H7 (cell line): ENCODE measurements around the gene TPTE. TPM values are rescaled to one million over a fixed set of nuclear protein-coding genes. Genes with fewer than 3 reads are reported as not detected.
"Not testable (repeated sequence)": the region's sequence is repeated elsewhere in the genome, so short reads cannot be mapped to it uniquely, and the experiment has no call there.

Experiments
- DNase-seq: peaks from one replicate; pipeline ENCODE4 v3.0.0; 2012
- H3K27me3 ChIP-seq: 2 replicates; pipeline ENCODE4 v1.6.0; 2011; ENCODE audit warnings: mild to moderate bottlenecking, low read length; ENCODE audit not compliant: control insufficient read depth, insufficient read depth
- H3K36me3 ChIP-seq: replicated peaks from 2 replicates; pipeline ENCODE4 v1.5.1; 2011; ENCODE audit warnings: low read length; ENCODE audit not compliant: control insufficient read depth, insufficient read depth
- H3K4me3 ChIP-seq: 2 replicates; pipeline ENCODE4 v1.5.1; 2011; ENCODE audit warnings: low read depth, mild to moderate bottlenecking, control low read depth, low read length, moderate library complexity; ENCODE audit not compliant: insufficient read depth
- total RNA-seq: library from RNA; depleted of rRNA; stranded (reverse); fragments of >200 nt; shearing (Covaris generic); gene quantifications from 2 replicates; pipeline ENCODE4 v1.2.3, GENCODE V29; 2014

TPTE gene
- total RNA-seq, 1 experiment from 2014 or later: not detected

- H3K36me3 ChIP-seq, H3K27me3 ChIP-seq, H3K4me3 ChIP-seq, DNase-seq: not testable (repeated sequence)
Measured at GRCh38 chr21:10639746-10640145, 118.4 kb downstream of the TPTE start.

GRCh38 chr21:10640446-10640845, 119.1 kb downstream of the TPTE start:
- DNase-seq: no peak
- Histone ChIP-seq H3K27me3 (no peaks in the 10 kb centered on the region), H3K4me3 (no peak overlapping the region), H3K36me3 (no peaks in the 10 kb centered on the region)

GRCh38 chr21:10641107-10641506, 119.7 kb downstream of the TPTE start:
- no peaks in the 10 kb centered on the region for H3K36me3 ChIP-seq
- no peaks in the 10 kb centered on the region for H3K27me3 ChIP-seq
- H3K4me3 ChIP-seq: no peak overlapping the region
- no peak for DNase-seq

- H3K4me3 ChIP-seq, DNase-seq, H3K36me3 ChIP-seq, H3K27me3 ChIP-seq: not testable (repeated sequence)
Measured at GRCh38 chr21:10645667-10646066, 124.3 kb downstream of the TPTE start.

- not testable (repeated sequence) for H3K36me3 ChIP-seq, H3K27me3 ChIP-seq, DNase-seq, H3K4me3 ChIP-seq
Measured at GRCh38 chr21:10649350-10650149, 128.2 kb downstream of the TPTE start.

- H3K27me3 ChIP-seq, DNase-seq, H3K36me3 ChIP-seq, H3K4me3 ChIP-seq: not testable (repeated sequence)
Measured at GRCh38 chr21:10650297-10650696, 128.9 kb downstream of the TPTE start.
